Measurements from ENCODE around the gene PRKAA1.

- no peak for TF ChIP-seq GLMP (CRISPR knock-in tag; IDR thresholded peaks at IDR 0.05; ENCODE audit: borderline replicate concordance)
- no peak for TF ChIP-seq MTA3 (CRISPR knock-in tag; IDR thresholded peaks at IDR 0.05)
Measured at GRCh38 chr5:40780199-40780598, 18.0 kb downstream of the PRKAA1 start.

Measured in HepG2 (cell line).